ENCODE data around the gene SYNDIG1L. TPM values are rescaled to one million over a fixed set of nuclear protein-coding genes. Genes with fewer than 3 reads are reported as not detected.

The SYNDIG1L gene
- total and polyA plus RNA-seq, 2 of the 4 experiments (the other 2 are of a cell fraction), result not detected

GRCh38 chr14:74418031-74418430, 8.0 kb downstream of the SYNDIG1L start:
- intact Hi-C loops (cut with micrococcal nuclease) (no loop called here), dilution Hi-C loops (cut with HindIII; ENCODE audit: low sequenced_read_pairs, unreplicated experiment) (no loop called here), in situ Hi-C loops (cut with MboI; ENCODE audit: low sequenced_read_pairs) (no loop called here)
- Histone ChIP-seq H2AK5ac (ENCODE audit: low read depth, low read length) (no peak overlapping the region), H2AFZ (replicated peaks; ENCODE audit: low read length, poor library complexity) (no peak overlapping the region), H3K27me3 (ENCODE audit: control insufficient read depth, insufficient read depth, low read length) (peaks cover 72% of the 10 kb centered on the region), H2BK5ac (ENCODE audit: low read depth, low read length, poor library complexity, severe bottlenecking) (no peak overlapping the region), H4K91ac (ENCODE audit: insufficient read depth, low read depth, low read length) (no peak overlapping the region), H3K4ac (ENCODE audit: low read depth, low read length) (no peak overlapping the region), H2BK120ac (ENCODE audit: low read depth, low read length) (no peak overlapping the region), H3K23ac (ENCODE audit: low read depth, low read length) (no peak overlapping the region), H3K9me1 (ENCODE audit: insufficient read depth, low read length) (no peaks in the 10 kb centered on the region), H3K36me3 (ENCODE audit: control insufficient read depth, insufficient read depth, low read length) (no peaks in the 10 kb centered on the region), H2AK9ac (replicated peaks; ENCODE audit: low read depth, low read length, poor library complexity) (no peak overlapping the region), H3K27ac (ENCODE audit: insufficient read depth, low read length) (no peak overlapping the region), H3K14ac (replicated peaks; ENCODE audit: low read depth, low read length) (no peak overlapping the region), H3K4me3 (ENCODE audit: insufficient read depth, low read depth, low read length) (no peak overlapping the region), H4K8ac (ENCODE audit: low read depth in 2 of 2, low read length in 2 of 2) (no peak overlapping the region), H2BK15ac (ENCODE audit: low read depth, low read length) (no peak overlapping the region), H3K4me1 (ENCODE audit: control insufficient read depth, insufficient read depth, low read length) (no peaks in the 10 kb centered on the region), H3K18ac (ENCODE audit: low read depth, low read length) (no peak overlapping the region), H3K9me3 (ENCODE audit: control insufficient read depth, insufficient read depth, low read length) (peaks cover 2% of the 10 kb centered on the region; the same call in 1 of the 2 replicates), H3K79me1 (ENCODE audit: low read depth in 1 of 2, low read length in 2 of 2) (no peaks in the 10 kb centered on the region), H3K4me2 (ENCODE audit: low read depth, low read length) (no peak overlapping the region), H4K5ac (ENCODE audit: low read depth, low read length) (no peak overlapping the region), H3K9ac (ENCODE audit: low read depth, low read length) (no peak overlapping the region), H4K20me1 (ENCODE audit: insufficient read depth, low read length) (no peaks in the 10 kb centered on the region), H2BK20ac (ENCODE audit: low read depth, low read length) (no peak overlapping the region), H3K56ac (ENCODE audit: extremely low read depth, insufficient read depth, low read length) (no peak overlapping the region)
- TF ChIP-seq POLR2A (IDR thresholded peaks at IDR 0.05; ENCODE audit: low read depth, low read length) (no peak), RCOR1 (IDR thresholded peaks at IDR 0.05; ENCODE audit: insufficient replicate concordance, low read length) (no peak), MXI1 (IDR thresholded peaks at IDR 0.05; ENCODE audit: borderline replicate concordance, low read depth, low read length) (no peak), CHD1 (IDR thresholded peaks at IDR 0.05; ENCODE audit: low read depth, low read length) (no peak), MAFK (IDR thresholded peaks at IDR 0.05; ENCODE audit: low read depth, low read length) (no peak), BHLHE40 (IDR thresholded peaks at IDR 0.05; ENCODE audit: low read depth, low read length) (no peak), SMC3 (IDR thresholded peaks at IDR 0.05; ENCODE audit: low read depth, low read length) (no peak)
- TF ChIP-seq, protein P1, sequence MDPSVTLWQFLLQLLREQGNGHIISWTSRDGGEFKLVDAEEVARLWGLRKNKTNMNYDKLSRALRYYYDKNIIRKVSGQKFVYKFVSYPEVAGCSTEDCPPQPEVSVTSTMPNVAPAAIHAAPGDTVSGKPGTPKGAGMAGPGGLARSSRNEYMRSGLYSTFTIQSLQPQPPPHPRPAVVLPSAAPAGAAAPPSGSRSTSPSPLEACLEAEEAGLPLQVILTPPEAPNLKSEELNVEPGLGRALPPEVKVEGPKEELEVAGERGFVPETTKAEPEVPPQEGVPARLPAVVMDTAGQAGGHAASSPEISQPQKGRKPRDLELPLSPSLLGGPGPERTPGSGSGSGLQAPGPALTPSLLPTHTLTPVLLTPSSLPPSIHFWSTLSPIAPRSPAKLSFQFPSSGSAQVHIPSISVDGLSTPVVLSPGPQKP (IDR thresholded peaks at IDR 0.05; ENCODE audit: borderline replicate concordance, low read depth, low read length), result no peak
- TF ChIP-seq, protein P2, sequence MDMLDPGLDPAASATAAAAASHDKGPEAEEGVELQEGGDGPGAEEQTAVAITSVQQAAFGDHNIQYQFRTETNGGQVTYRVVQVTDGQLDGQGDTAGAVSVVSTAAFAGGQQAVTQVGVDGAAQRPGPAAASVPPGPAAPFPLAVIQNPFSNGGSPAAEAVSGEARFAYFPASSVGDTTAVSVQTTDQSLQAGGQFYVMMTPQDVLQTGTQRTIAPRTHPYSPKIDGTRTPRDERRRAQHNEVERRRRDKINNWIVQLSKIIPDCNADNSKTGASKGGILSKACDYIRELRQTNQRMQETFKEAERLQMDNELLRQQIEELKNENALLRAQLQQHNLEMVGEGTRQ (IDR thresholded peaks at IDR 0.05; ENCODE audit: low read depth, low read length), result no peak
- TF ChIP-seq, protein P3, sequence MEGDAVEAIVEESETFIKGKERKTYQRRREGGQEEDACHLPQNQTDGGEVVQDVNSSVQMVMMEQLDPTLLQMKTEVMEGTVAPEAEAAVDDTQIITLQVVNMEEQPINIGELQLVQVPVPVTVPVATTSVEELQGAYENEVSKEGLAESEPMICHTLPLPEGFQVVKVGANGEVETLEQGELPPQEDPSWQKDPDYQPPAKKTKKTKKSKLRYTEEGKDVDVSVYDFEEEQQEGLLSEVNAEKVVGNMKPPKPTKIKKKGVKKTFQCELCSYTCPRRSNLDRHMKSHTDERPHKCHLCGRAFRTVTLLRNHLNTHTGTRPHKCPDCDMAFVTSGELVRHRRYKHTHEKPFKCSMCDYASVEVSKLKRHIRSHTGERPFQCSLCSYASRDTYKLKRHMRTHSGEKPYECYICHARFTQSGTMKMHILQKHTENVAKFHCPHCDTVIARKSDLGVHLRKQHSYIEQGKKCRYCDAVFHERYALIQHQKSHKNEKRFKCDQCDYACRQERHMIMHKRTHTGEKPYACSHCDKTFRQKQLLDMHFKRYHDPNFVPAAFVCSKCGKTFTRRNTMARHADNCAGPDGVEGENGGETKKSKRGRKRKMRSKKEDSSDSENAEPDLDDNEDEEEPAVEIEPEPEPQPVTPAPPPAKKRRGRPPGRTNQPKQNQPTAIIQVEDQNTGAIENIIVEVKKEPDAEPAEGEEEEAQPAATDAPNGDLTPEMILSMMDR (conservative IDR thresholded peaks at IDR 0.05; ENCODE audit: low read depth, low read length), result no peak
- no peak for ATAC-seq (ENCODE audit: low read depth)
- no peak for DNase-seq
- CTCF ChIA-PET, result no interaction called here
- no TSS peak for BruUV-seq (replicated peaks)
- WGBS, 2 experiments (ENCODE audit: extremely low coverage in 2 of 2, insufficient read length in 1 of 2), result no CpG with 5 or more reads among the region's 8 CpGs
- POLR2A ChIA-PET (ENCODE audit: unreplicated experiment), result no interaction called here
